Coronary artery (tissue), 2 donors: ENCODE data around the gene ARL3.
A peak's percentile ranks its signal among the peaks of the same experiment; 100 is the strongest.

Experiments used
- DNase-seq: peaks from one replicate; pipeline ENCODE4 v3.0.0-alpha.2; 2017; ENCODE audit warnings: low spot score
- H3K27ac ChIP-seq, 2 donors: fragments of 200-600 bp; sonication (generic); one replicate each; pipeline ENCODE4 v1.5.1; 2016 to 2019
- H3K4me3 ChIP-seq: fragments of 200-600 bp; sonication (generic); 2 replicates; pipeline ENCODE4 v1.5.1; 2016; ENCODE audit warnings: mild to moderate bottlenecking, moderate library complexity
- TF ChIP-seq, protein P1 (sequence below): fragments of 200-600 bp; sonication (generic); IDR thresholded peaks from one replicate; pipeline ENCODE4 v1.5.1; 2019; ENCODE audit warnings: antibody characterized with exemption

ARL3 gene

DNA sequence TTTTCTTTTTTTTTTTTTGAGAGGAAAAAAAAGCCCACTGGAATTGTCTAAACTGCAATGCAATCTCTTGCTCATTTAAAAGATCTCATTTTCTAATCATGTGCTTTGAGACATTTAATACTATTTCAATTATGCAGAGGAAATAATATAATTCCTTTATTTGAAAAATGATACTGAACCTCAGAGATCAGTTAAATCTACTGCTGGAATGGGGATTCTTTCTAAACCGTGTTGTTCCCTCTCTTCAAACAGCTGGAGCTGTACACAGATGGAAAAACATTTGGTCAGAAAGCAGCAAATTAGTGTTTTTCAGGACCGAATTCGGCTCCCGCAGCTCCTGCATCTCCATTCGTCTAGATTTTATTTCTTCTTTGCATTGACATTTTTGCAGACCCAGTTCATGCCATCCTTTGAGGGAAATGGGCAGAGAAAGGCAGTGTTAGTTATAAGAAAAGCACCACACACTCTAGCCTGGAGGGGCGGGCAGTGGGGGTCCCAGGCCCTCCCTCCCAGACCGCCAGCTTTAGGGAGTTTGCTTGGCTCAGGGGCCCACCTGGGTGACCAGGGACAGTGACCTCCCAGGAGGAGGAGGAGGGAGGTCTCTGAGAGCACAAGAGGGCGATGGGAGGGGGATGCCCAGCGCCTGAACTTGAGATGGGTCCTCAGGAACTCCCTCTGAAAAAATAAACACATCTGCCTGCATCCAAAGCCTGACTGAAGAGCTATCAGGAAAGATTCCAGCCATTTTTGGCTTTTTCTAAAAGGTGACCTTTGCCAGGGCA lies 37.5 kb downstream of the ARL3 start:
- no peak for DNase-seq
- TF ChIP-seq, protein P1, sequence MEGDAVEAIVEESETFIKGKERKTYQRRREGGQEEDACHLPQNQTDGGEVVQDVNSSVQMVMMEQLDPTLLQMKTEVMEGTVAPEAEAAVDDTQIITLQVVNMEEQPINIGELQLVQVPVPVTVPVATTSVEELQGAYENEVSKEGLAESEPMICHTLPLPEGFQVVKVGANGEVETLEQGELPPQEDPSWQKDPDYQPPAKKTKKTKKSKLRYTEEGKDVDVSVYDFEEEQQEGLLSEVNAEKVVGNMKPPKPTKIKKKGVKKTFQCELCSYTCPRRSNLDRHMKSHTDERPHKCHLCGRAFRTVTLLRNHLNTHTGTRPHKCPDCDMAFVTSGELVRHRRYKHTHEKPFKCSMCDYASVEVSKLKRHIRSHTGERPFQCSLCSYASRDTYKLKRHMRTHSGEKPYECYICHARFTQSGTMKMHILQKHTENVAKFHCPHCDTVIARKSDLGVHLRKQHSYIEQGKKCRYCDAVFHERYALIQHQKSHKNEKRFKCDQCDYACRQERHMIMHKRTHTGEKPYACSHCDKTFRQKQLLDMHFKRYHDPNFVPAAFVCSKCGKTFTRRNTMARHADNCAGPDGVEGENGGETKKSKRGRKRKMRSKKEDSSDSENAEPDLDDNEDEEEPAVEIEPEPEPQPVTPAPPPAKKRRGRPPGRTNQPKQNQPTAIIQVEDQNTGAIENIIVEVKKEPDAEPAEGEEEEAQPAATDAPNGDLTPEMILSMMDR, result no peak
- no peak overlapping the region for H3K4me3 ChIP-seq

DNA sequence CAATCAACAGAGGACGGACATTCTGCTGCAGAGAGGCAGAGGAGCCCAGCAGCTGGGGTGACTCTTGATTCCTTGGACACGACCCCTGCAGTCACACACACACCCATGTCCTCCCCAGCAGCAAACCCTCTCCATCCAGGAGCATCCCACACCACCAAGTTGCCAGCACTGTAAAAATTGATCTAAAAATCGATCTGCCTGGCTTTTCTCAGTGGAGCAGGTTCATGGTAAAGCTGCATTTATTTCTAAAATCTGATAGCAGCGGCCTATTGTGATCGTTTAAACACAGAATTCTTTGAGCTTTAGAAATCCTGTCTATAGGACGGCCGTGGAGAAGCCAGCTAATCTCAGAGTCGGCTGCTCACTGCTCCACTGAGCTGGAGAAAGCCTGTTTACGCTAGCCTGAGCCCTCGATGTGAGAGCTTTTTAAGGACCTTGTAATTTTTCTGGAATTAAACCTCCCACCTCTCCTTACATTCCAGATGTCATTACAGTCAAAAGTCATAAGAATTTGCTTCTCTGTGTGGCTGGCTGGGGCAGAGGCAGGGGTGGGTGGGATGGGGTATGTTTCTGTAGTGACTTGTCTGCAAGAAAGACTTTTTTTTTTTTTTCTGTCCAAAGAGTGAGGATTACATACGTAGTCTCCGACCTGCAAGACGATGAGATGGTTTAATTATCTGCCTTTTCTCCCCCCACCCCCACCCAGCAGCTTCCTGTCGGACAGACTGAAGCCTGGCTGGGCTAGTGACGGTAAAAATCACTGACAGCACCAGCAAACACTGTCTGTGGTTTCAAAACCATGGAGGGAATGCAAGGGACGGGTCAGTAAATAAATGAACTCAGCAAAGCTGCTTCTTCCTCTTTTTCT lies 38.3 kb downstream of the ARL3 start:
- TF ChIP-seq, protein P1, result no peak
- peak overlapping the region; percentile 33 for H3K4me3 ChIP-seq
- peak; percentile 73 for DNase-seq
- peak overlapping the region; percentile 68 to 94 for H3K27ac ChIP-seq

More for the DNA sequence above, 37.5 kb downstream of the ARL3 start:
- peak overlapping the region in 1 of 2 donors; percentile 28 for H3K27ac ChIP-seq

DNA sequence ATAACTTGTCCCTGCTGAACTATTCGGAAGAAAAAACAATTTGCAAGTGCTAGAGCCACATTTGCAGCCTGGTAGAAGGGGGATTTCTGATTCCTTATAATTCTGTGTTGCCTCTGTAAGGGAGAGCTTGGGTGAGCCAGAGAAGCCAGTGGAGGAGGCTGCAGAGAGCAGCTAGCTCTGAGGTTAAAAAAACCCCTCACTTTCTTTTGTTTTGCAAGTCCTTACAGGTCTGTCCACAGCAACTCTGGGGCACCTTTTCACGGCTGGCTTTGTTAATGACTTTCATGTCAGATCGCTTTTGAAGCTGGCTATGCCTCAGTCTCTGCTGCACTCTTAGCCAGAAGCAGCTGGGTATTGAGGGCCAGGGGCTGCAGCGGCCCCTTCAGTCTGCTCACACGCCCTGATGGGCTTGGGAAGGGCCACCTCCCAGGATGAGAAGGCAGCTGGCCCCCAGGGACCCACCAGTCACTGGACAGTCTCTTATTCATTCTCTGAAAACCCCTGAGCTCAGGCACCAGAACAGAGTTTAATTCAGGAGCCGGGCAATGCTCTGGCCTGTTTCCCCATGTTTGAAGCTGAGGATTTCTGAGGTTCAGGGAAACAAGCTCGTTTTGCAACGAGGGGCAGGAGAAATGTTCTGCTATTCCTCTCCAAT lies 39.1 kb downstream of the ARL3 start:
- TF ChIP-seq, protein P1, result no peak
- H3K27ac ChIP-seq, result peak overlapping the region; percentile 68 to 94
- DNase-seq, result no peak
- H3K4me3 ChIP-seq, result peak overlapping the region; percentile 33

DNA sequence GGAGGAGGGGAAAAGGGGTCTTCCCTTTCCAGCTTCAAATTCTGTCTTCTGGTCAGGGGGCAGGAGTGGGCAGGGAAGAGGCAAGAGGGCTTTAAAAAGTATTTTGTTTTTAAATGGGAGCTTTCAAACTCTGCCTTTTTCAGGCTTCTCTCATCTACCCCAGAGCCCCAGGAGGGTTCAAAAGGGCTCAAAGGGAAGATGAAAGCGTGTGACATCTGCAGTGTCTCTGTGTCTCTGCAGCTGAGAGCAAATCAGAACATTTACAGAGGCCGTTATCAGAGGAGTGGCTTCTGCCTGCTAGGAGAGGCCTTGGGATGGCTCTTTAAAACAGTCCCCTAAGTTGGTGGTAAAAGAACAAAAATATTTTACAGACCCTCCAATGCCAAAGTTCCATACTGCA lies 39.6 kb downstream of the ARL3 start:
- no peak for DNase-seq
- TF ChIP-seq, protein P1, result no peak
- Histone ChIP-seq H3K4me3 (peak overlapping the region; percentile 61), H3K27ac (peak overlapping the region; percentile 68 to 94)

DNA sequence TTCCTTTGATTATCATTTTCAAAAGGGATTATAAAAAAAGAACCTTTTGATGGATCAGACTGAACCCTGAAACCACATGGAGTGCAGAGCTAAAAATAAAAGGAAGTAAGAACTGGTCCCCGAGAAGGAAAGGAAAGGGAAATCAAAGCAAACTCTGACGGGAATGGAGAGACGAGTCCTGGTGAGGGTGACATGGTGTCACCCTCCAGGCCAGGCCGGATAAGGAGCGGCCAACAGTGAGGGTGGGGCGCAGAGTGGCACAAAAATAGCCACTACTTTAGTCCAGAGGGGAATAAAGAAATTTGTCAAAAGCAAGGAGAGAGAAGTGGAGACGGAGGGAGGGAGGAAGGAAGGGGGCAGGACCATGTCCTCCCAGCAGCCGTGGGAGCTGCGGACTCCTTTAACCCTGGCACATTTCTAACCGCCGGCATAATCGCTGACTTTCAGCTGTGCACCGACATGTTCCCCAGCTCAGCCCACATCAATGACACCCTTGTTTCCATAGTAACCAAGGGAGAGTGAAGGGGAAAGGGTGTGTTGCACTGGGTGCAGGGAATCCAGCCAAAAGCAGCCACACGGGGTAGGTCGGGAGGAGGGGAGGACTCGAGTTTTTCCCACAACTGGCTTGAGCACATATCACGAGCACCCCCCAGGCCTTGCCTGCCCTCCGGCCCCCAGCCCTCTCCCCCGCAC lies 40.2 kb downstream of the ARL3 start:
- peak overlapping the region; percentile 68 to 94 for H3K27ac ChIP-seq
- peak; percentile 89 for DNase-seq

More for the DNA sequence above, 40.2 kb downstream of the ARL3 start:
- TF ChIP-seq, protein P1, result no peak
- H3K4me3 ChIP-seq, result peak overlapping the region; percentile 61
